Liver (tissue), 9 donors: Measurements from ENCODE around the gene RIPOR1. TPM values are rescaled to one million over a fixed set of nuclear protein-coding genes. Genes with fewer than 3 reads are reported as not detected.

ENCODE experiments used
- DNase-seq: peaks from one replicate; pipeline ENCODE4 v3.0.0-alpha.2; 2017; ENCODE audit warnings: low spot score
- H3K27ac ChIP-seq, 2 donors: one replicate each; pipeline ENCODE4 v1.7.0; 2013; ENCODE audit warnings: inconsistent platforms in 2 of 2, low read length in 2 of 2, control low read depth in 1 of 2, low read depth in 1 of 2, mild to moderate bottlenecking in 1 of 2
- H3K27me3 ChIP-seq, 4 donors: one replicate each; pipeline versions ENCODE4 v1.6.1 to v1.7.0; 2013; ENCODE audit warnings: low read length in 3 of 4, inconsistent platforms in 1 of 4, mild to moderate bottlenecking in 1 of 4, moderate library complexity in 1 of 4; ENCODE audit not compliant: control insufficient read depth in 4 of 4, insufficient read depth in 4 of 4
- H3K36me3 ChIP-seq, 4 donors: one replicate each; pipeline versions ENCODE4 v1.6.1 to v1.7.0; 2013; ENCODE audit warnings: low read length in 3 of 4, mild to moderate bottlenecking in 3 of 4, low read depth in 1 of 4, moderate library complexity in 1 of 4; ENCODE audit not compliant: control insufficient read depth in 4 of 4, insufficient read depth in 3 of 4
- H3K4me1 ChIP-seq, 4 donors: one replicate each; pipeline versions ENCODE4 v1.6.1 to v1.7.0; 2013; ENCODE audit warnings: low read length in 3 of 4, mild to moderate bottlenecking in 3 of 4, moderate library complexity in 1 of 4; ENCODE audit not compliant: control insufficient read depth in 4 of 4, insufficient read depth in 4 of 4
- H3K4me3 ChIP-seq, 3 donors: one replicate each; pipeline versions ENCODE4 v1.6.1 to v1.7.0; 2013; ENCODE audit warnings: low read length in 3 of 3, control low read depth in 1 of 3, low read depth in 1 of 3, mild to moderate bottlenecking in 1 of 3
- H3K9ac ChIP-seq, 2 donors: one replicate each; pipeline ENCODE4 v1.7.0; 2013; ENCODE audit warnings: low read length in 2 of 2, mild to moderate bottlenecking in 2 of 2, moderate library complexity in 2 of 2, control low read depth in 1 of 2, low read depth in 1 of 2
- H3K9me3 ChIP-seq, 4 donors: one replicate each; pipeline versions ENCODE4 v1.6.1 to v1.7.0; 2013; ENCODE audit warnings: low read length in 3 of 4; ENCODE audit not compliant: control insufficient read depth in 4 of 4
- FOXA1 ChIP-seq: IDR thresholded peaks from 2 replicates; pipeline ENCODE4 v1.6.1; 2016; ENCODE audit warnings: antibody characterized with exemption
- GABPA ChIP-seq, 2 donors: IDR thresholded peaks in 1 of 2; conservative IDR thresholded peaks in 1 of 2; 2 replicates each; pipeline ENCODE4 v1.6.1; 2016; ENCODE audit warnings: antibody characterized with exemption in 2 of 2, mild to moderate bottlenecking in 1 of 2, moderate library complexity in 1 of 2
- HNF4A ChIP-seq, 2 donors: conservative IDR thresholded peaks; 2 replicates each; pipeline ENCODE4 v1.6.1; 2016; ENCODE audit warnings: antibody characterized with exemption in 2 of 2, mild to moderate bottlenecking in 2 of 2
- HNF4G ChIP-seq: IDR thresholded peaks from 2 replicates; pipeline ENCODE4 v1.6.1; 2016; ENCODE audit warnings: antibody characterized with exemption
- REST ChIP-seq: IDR thresholded peaks from 2 replicates; pipeline ENCODE4 v1.6.1; 2016; ENCODE audit warnings: antibody characterized with exemption, mild to moderate bottlenecking
- RXRA ChIP-seq, 2 donors: IDR thresholded peaks; 2 replicates each; pipeline ENCODE4 v1.6.1; 2017 to 2018; ENCODE audit warnings: antibody characterized with exemption in 2 of 2, mild to moderate bottlenecking in 1 of 2
- SP1 ChIP-seq: IDR thresholded peaks from 2 replicates; pipeline ENCODE4 v1.6.1; 2018; ENCODE audit warnings: antibody characterized with exemption, mild to moderate bottlenecking
- YY1 ChIP-seq: IDR thresholded peaks from 2 replicates; pipeline ENCODE4 v1.6.1; 2016; ENCODE audit warnings: antibody characterized with exemption, mild to moderate bottlenecking
- WGBS: extraction: QIAGEN DNeasy Blood & Tissue Kit; methylation state at CpG from one replicate; pipeline ENCODE4 v1.1.7; 2013; 5-methylcytosine and 5-hydroxymethylcytosine counted together
- polyA plus RNA-seq, 2 donors: library from polyadenylated mRNA; stranded (reverse) in 1 of 2; unstranded in 1 of 2; fragments of 200-250 nt in 1 of 2; fragments of >200 nt in 1 of 2; fragmentation: Nextera tagmentation in 1 of 2; extraction: Ambion mirVana in 1 of 2; gene quantifications; one replicate each; pipeline versions ENCODE4 v1.2.1 to v1.2.3, GENCODE V29; 2013 to 2015
- total RNA-seq, 2 donors: library from RNA; depleted of rRNA; stranded (reverse); fragments of >200 nt; gene quantifications; one replicate each; pipeline ENCODE4 v1.2.3, GENCODE V29; 2014
- TF ChIP-seq, protein P1 (sequence below): IDR thresholded peaks from 2 replicates; pipeline ENCODE4 v1.6.1; 2016; ENCODE audit warnings: antibody characterized with exemption
- donor health status: healthy.
- donor health status: healthy.
- donor health status: healthy.
- donor health status: healthy.
- donor health status: healthy.

The RIPOR1 gene
- total and polyA plus RNA-seq, 4 donors = 7.6 to 25.2 (median 15.3) TPM

GRCh38 chr16:67544844-67545664 lies 16.4 kb downstream of the RIPOR1 start:
- H3K27ac ChIP-seq = no peak overlapping the region
- no peaks in the 10 kb centered on the region for H3K9me3 ChIP-seq
- H3K36me3 ChIP-seq = peaks cover 8 to 39% (median 14%) of the 10 kb centered on the region in 4 donors
- TF ChIP-seq REST = no peak
- TF ChIP-seq RXRA (IDR thresholded peaks at IDR 0.05) = no peak
- no peak for TF ChIP-seq SP1
- no peak for TF ChIP-seq HNF4A (conservative IDR thresholded peaks at IDR 0.05)
- TF ChIP-seq FOXA1 = no peak
- peaks cover 4 to 38% (median 29%) of the 10 kb centered on the region in 4 donors for H3K4me1 ChIP-seq
- no peak for DNase-seq
- 81% methylated on average over 15 of the region's 15 CpGs for WGBS
- no peak overlapping the region for H3K9ac ChIP-seq
- no peak overlapping the region for H3K4me3 ChIP-seq
- H3K27me3 ChIP-seq = no peaks in the 10 kb centered on the region

- TF ChIP-seq REST = no peak
- no peak for TF ChIP-seq HNF4G
- TF ChIP-seq, protein P1, sequence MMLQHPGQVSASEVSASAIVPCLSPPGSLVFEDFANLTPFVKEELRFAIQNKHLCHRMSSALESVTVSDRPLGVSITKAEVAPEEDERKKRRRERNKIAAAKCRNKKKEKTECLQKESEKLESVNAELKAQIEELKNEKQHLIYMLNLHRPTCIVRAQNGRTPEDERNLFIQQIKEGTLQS = no peak
- no peak for TF ChIP-seq GABPA (IDR thresholded peaks at IDR 0.05 in 1 of 2, conservative IDR thresholded peaks at IDR 0.05 in 1 of 2)
- TF ChIP-seq RXRA (IDR thresholded peaks at IDR 0.05) = no peak
- TF ChIP-seq YY1 = no peak
- H3K9ac ChIP-seq = no peak overlapping the region
- H3K36me3 ChIP-seq = peaks cover 6 to 38% (median 12%) of the 10 kb centered on the region in 4 donors
- no peak for DNase-seq
- no peaks in the 10 kb centered on the region for H3K27me3 ChIP-seq
- H3K9me3 ChIP-seq = no peaks in the 10 kb centered on the region
- WGBS = 93% methylated on average over 14 of the region's 14 CpGs
- no peak overlapping the region for H3K4me3 ChIP-seq
- no peak overlapping the region for H3K27ac ChIP-seq
- H3K4me1 ChIP-seq = peaks cover 4 to 38% (median 29%) of the 10 kb centered on the region in 4 donors
Observed at GRCh38 chr16:67545665-67546024, 17.0 kb downstream of the RIPOR1 start.
